WTC11 (cell line): ENCODE measurements around the gene KIF17. TPM values are rescaled to one million over a fixed set of nuclear protein-coding genes. Genes with fewer than 3 reads are reported as not detected.

Source experiments
- ATAC-seq: fragments of 200-7000 bp; cut with Tn5 transposase; 2 replicates; pipeline ENCODE4 v1.10.0; 2021; ENCODE audit warnings: mild to moderate bottlenecking, moderate library complexity
- CTCF ChIA-PET: fragments of 300-600 bp; sonication (Branson Sonifier 250); formaldehyde crosslinking; loops from one replicate; lab custom pipeline; 2021; ENCODE audit warnings: antibody characterized with exemption; lab: Charles Lee
- POLR2A ChIA-PET: fragments of 350-600 bp; sonication (Branson Sonifier 250); formaldehyde crosslinking; loops from one replicate; lab custom pipeline; 2021; ENCODE audit warnings: antibody characterized with exemption; lab: Charles Lee
- DNase-seq: peaks from one replicate; pipeline ENCODE4 v3.0.0; 2021; ENCODE audit warnings: low spot score
- H3K27ac Mint-ChIP-seq: 2 replicates; pipeline ENCODE4 v1.8.0; 2021; ENCODE audit warnings: mixed read lengths
- H3K27me3 Mint-ChIP-seq: 2 replicates; pipeline ENCODE4 v1.8.0; 2021; ENCODE audit warnings: low read depth, mild to moderate bottlenecking, moderate library complexity, mixed read lengths
- H3K36me3 Mint-ChIP-seq: 2 replicates; pipeline ENCODE4 v1.8.0; 2021; ENCODE audit warnings: mixed read lengths
- H3K4me1 Mint-ChIP-seq: 2 replicates; pipeline ENCODE4 v1.8.0; 2022; ENCODE audit warnings: mixed read lengths
- H3K4me3 Mint-ChIP-seq: 2 replicates; pipeline ENCODE4 v1.8.0; 2021; ENCODE audit warnings: mild to moderate bottlenecking, moderate library complexity, mixed read lengths
- H3K9me3 Mint-ChIP-seq: 2 replicates; pipeline ENCODE4 v1.8.0; 2021; ENCODE audit warnings: mixed read lengths
- ELF4 ChIP-seq: sonication (generic); formaldehyde crosslinking; IDR thresholded peaks from 2 replicates; pipeline ENCODE4 v1.8.1; 2022; ENCODE audit warnings: low read depth, mild to moderate bottlenecking, moderate library complexity, missing genetic modification reagents
- ETV6 ChIP-seq: sonication (generic); formaldehyde crosslinking; IDR thresholded peaks from 2 replicates; pipeline ENCODE4 v1.8.1; 2022; ENCODE audit warnings: mild to moderate bottlenecking, missing genetic modification reagents
- FOXK1 ChIP-seq: sonication (generic); formaldehyde crosslinking; IDR thresholded peaks from 2 replicates; pipeline ENCODE4 v1.8.0; 2022; ENCODE audit warnings: mild to moderate bottlenecking, moderate library complexity, missing genetic modification reagents
- JAZF1 ChIP-seq: fragments of 250-450 bp; sonication (Bioruptor Pico); IDR thresholded peaks from 2 replicates; pipeline ENCODE4 v1.9.0; 2021; ENCODE audit warnings: moderate library complexity, mild to moderate bottlenecking, inconsistent platforms
- KAT7 ChIP-seq: sonication (generic); formaldehyde crosslinking; IDR thresholded peaks from 2 replicates; pipeline ENCODE4 v1.8.1; 2023; ENCODE audit warnings: missing genetic modification reagents, mild to moderate bottlenecking, borderline replicate concordance
- MXD4 ChIP-seq: fragments of 250-450 bp; sonication (Bioruptor Pico); IDR thresholded peaks from 2 replicates; pipeline ENCODE4 v1.8.0; 2021; ENCODE audit warnings: mild to moderate bottlenecking, moderate library complexity, borderline replicate concordance
- SMAD3 ChIP-seq: sonication (generic); formaldehyde crosslinking; IDR thresholded peaks from 2 replicates; pipeline ENCODE4 v1.8.0; 2022; ENCODE audit warnings: missing genetic modification reagents, mild to moderate bottlenecking, borderline replicate concordance
- SP1 ChIP-seq: sonication (generic); formaldehyde crosslinking; conservative IDR thresholded peaks from 2 replicates; pipeline ENCODE4 v1.8.1; 2022; ENCODE audit warnings: missing genetic modification reagents
- ZBTB21 ChIP-seq: sonication (generic); formaldehyde crosslinking; IDR thresholded peaks from 2 replicates; pipeline ENCODE4 v1.8.1; 2023; ENCODE audit warnings: mild to moderate bottlenecking, missing genetic modification reagents, borderline replicate concordance
- ZNF121 ChIP-seq: sonication (generic); formaldehyde crosslinking; IDR thresholded peaks from 2 replicates; pipeline ENCODE4 v1.8.0; 2023; ENCODE audit warnings: missing genetic modification reagents
- ZNF138 ChIP-seq: sonication (generic); formaldehyde crosslinking; conservative IDR thresholded peaks from 2 replicates; pipeline ENCODE4 v1.8.1; 2022; ENCODE audit warnings: mild to moderate bottlenecking, moderate library complexity, missing genetic modification reagents
- ZNF219 ChIP-seq: sonication (generic); formaldehyde crosslinking; IDR thresholded peaks from 2 replicates; pipeline ENCODE4 v1.8.0; 2023; ENCODE audit warnings: missing genetic modification reagents, mild to moderate bottlenecking, borderline replicate concordance
- ZNF317 ChIP-seq: sonication (generic); formaldehyde crosslinking; IDR thresholded peaks from 2 replicates; pipeline ENCODE4 v1.8.1; 2023; ENCODE audit warnings: low read depth, mild to moderate bottlenecking, moderate library complexity, missing genetic modification reagents, borderline replicate concordance
- ZNF416 ChIP-seq: fragments of 250-450 bp; sonication (Bioruptor Pico); IDR thresholded peaks from 2 replicates; pipeline ENCODE4 v1.9.0; 2021; ENCODE audit warnings: mild to moderate bottlenecking, inconsistent platforms
- total RNA-seq: library from RNA; stranded (reverse); gene quantifications from 3 replicates; pipeline ENCODE4 v1.2.3, GENCODE V29; 2021
- TF ChIP-seq, protein P1 (sequence below): fragments of 200-600 bp; IDR thresholded peaks from 2 replicates; pipeline ENCODE4 v1.8.0; 2022; ENCODE audit warnings: antibody characterized with exemption
- TF ChIP-seq, protein P2 (sequence below): fragments of 250-450 bp; sonication (Bioruptor Pico); IDR thresholded peaks from 2 replicates; pipeline ENCODE4 v1.8.0; 2021; ENCODE audit warnings: mild to moderate bottlenecking
- TF ChIP-seq, protein P3 (sequence below): sonication (generic); formaldehyde crosslinking; IDR thresholded peaks from 2 replicates; pipeline ENCODE4 v1.8.1; 2023; ENCODE audit warnings: mild to moderate bottlenecking, missing genetic modification reagents
- TF ChIP-seq, protein P4 (sequence below): sonication (generic); formaldehyde crosslinking; IDR thresholded peaks from 2 replicates; pipeline ENCODE4 v1.8.0; 2023; ENCODE audit warnings: mild to moderate bottlenecking, missing genetic modification reagents
- TF ChIP-seq, protein P5 (sequence below): sonication (generic); formaldehyde crosslinking; IDR thresholded peaks from 2 replicates; pipeline ENCODE4 v1.8.0; 2022; ENCODE audit warnings: mild to moderate bottlenecking, missing genetic modification reagents
- TF ChIP-seq, protein P6 (sequence below): fragments of 250-450 bp; sonication (Bioruptor Pico); IDR thresholded peaks from 2 replicates; pipeline ENCODE4 v2.1.2; 2022; ENCODE audit warnings: mild to moderate bottlenecking, moderate library complexity

The KIF17 gene
- total RNA-seq, 1 experiment from 2014 or later: 8.1 TPM

DNA sequence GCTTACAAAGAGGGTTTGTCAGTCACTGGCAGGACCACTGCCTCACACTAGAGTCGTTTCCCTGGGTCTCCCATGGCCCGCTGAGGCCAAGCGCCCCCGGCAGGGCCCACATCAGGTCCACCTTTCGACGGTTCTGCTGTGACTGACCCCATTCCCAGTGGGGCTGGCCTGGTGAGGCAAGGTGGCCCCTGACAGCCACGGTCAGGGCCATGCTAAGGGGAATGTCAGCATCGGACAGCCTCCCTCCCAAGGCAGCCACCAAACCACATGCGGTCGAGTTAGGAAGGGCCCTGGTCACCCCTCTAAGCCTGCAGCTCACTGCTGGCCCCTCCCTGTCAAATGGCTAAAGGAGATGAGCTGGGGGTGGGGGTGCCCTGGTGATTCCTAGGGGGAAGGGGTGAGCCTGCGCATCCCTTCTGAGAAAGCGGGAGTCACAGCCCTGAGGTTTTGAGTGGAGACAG lies 2.9 kb upstream of the KIF17 start:
- CTCF ChIA-PET: interaction anchor here (1.4 kb wide), 1 partner anchor 24 kb away, joined by 5 read pairs; no protein-coding TSS in a partner anchor
- ATAC-seq (no peak), DNase-seq (no peak)
- no peak for TF ChIP-seq ZBTB21 (CRISPR knock-in tag)
- TF ChIP-seq, protein P1, sequence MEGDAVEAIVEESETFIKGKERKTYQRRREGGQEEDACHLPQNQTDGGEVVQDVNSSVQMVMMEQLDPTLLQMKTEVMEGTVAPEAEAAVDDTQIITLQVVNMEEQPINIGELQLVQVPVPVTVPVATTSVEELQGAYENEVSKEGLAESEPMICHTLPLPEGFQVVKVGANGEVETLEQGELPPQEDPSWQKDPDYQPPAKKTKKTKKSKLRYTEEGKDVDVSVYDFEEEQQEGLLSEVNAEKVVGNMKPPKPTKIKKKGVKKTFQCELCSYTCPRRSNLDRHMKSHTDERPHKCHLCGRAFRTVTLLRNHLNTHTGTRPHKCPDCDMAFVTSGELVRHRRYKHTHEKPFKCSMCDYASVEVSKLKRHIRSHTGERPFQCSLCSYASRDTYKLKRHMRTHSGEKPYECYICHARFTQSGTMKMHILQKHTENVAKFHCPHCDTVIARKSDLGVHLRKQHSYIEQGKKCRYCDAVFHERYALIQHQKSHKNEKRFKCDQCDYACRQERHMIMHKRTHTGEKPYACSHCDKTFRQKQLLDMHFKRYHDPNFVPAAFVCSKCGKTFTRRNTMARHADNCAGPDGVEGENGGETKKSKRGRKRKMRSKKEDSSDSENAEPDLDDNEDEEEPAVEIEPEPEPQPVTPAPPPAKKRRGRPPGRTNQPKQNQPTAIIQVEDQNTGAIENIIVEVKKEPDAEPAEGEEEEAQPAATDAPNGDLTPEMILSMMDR: no peak
- TF ChIP-seq JAZF1: no peak
- TF ChIP-seq, protein P2, sequence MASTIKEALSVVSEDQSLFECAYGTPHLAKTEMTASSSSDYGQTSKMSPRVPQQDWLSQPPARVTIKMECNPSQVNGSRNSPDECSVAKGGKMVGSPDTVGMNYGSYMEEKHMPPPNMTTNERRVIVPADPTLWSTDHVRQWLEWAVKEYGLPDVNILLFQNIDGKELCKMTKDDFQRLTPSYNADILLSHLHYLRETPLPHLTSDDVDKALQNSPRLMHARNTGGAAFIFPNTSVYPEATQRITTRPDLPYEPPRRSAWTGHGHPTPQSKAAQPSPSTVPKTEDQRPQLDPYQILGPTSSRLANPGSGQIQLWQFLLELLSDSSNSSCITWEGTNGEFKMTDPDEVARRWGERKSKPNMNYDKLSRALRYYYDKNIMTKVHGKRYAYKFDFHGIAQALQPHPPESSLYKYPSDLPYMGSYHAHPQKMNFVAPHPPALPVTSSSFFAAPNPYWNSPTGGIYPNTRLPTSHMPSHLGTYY (CRISPR knock-in tag): no peak
- no peak for TF ChIP-seq SMAD3 (CRISPR knock-in tag)
- TF ChIP-seq, protein P3, sequence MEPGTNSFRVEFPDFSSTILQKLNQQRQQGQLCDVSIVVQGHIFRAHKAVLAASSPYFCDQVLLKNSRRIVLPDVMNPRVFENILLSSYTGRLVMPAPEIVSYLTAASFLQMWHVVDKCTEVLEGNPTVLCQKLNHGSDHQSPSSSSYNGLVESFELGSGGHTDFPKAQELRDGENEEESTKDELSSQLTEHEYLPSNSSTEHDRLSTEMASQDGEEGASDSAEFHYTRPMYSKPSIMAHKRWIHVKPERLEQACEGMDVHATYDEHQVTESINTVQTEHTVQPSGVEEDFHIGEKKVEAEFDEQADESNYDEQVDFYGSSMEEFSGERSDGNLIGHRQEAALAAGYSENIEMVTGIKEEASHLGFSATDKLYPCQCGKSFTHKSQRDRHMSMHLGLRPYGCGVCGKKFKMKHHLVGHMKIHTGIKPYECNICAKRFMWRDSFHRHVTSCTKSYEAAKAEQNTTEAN (CRISPR knock-in tag): no peak
- no peak for TF ChIP-seq ZNF416
- TF ChIP-seq ZNF121 (CRISPR knock-in tag): no peak
- TF ChIP-seq, protein P4, sequence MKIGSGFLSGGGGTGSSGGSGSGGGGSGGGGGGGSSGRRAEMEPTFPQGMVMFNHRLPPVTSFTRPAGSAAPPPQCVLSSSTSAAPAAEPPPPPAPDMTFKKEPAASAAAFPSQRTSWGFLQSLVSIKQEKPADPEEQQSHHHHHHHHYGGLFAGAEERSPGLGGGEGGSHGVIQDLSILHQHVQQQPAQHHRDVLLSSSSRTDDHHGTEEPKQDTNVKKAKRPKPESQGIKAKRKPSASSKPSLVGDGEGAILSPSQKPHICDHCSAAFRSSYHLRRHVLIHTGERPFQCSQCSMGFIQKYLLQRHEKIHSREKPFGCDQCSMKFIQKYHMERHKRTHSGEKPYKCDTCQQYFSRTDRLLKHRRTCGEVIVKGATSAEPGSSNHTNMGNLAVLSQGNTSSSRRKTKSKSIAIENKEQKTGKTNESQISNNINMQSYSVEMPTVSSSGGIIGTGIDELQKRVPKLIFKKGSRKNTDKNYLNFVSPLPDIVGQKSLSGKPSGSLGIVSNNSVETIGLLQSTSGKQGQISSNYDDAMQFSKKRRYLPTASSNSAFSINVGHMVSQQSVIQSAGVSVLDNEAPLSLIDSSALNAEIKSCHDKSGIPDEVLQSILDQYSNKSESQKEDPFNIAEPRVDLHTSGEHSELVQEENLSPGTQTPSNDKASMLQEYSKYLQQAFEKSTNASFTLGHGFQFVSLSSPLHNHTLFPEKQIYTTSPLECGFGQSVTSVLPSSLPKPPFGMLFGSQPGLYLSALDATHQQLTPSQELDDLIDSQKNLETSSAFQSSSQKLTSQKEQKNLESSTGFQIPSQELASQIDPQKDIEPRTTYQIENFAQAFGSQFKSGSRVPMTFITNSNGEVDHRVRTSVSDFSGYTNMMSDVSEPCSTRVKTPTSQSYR (CRISPR knock-in tag): no peak
- TF ChIP-seq KAT7: no peak
- TF ChIP-seq, protein P5, sequence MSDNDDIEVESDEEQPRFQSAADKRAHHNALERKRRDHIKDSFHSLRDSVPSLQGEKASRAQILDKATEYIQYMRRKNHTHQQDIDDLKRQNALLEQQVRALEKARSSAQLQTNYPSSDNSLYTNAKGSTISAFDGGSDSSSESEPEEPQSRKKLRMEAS: no peak
- TF ChIP-seq SP1 (CRISPR knock-in tag): no peak
- TF ChIP-seq MXD4: no peak
- no peak for TF ChIP-seq ZNF138
- TF ChIP-seq, protein P6, sequence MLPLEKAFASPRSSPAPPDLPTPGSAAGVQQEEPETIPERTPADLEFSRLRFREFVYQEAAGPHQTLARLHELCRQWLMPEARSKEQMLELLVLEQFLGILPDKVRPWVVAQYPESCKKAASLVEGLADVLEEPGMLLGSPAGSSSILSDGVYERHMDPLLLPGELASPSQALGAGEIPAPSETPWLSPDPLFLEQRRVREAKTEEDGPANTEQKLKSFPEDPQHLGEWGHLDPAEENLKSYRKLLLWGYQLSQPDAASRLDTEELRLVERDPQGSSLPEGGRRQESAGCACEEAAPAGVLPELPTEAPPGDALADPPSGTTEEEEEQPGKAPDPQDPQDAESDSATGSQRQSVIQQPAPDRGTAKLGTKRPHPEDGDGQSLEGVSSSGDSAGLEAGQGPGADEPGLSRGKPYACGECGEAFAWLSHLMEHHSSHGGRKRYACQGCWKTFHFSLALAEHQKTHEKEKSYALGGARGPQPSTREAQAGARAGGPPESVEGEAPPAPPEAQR (CRISPR knock-in tag): no peak
- TF ChIP-seq ELF4 (CRISPR knock-in tag): no peak
- no peak for TF ChIP-seq ZNF317 (CRISPR knock-in tag)
- TF ChIP-seq ZNF219 (CRISPR knock-in tag): no peak
- no peak for TF ChIP-seq FOXK1 (CRISPR knock-in tag)
- no peak for TF ChIP-seq ETV6 (CRISPR knock-in tag)
- Mint-ChIP-seq H3K4me3 (no peak overlapping the region), H3K36me3 (no peaks in the 10 kb centered on the region), H3K27ac (no peak overlapping the region), H3K27me3 (peaks cover 38% of the 10 kb centered on the region), H3K4me1 (peaks cover 12% of the 10 kb centered on the region), H3K9me3 (no peaks in the 10 kb centered on the region)
- POLR2A ChIA-PET: no interaction called here
